ENCODE data around the gene ART3. TPM values are rescaled to one million over a fixed set of nuclear protein-coding genes. Genes with fewer than 3 reads are reported as not detected.

ART3 gene
- polyA plus RNA-seq, 1 of the 3 experiments (the other 2 are of a cell fraction), result not detected

DNA sequence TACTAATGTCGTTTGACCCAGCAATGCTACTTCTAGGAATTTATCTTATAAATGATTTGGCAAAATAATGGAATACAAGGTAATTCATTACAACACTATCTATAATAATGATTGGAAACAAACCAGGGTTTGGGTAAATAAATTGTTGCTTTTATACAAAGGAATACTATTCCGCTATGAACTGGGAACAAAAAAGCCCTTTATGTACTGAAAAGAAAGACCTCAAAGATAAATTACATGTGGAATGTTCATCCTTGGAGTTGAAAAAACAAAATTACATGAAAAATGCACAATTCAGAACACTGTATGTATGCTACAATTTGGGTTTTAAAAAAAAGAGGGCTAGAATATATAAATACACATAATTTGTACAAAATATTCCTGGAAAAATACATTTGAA, 78.8 kb downstream of the ART3 start:
- ChIA-PET CTCF (interaction anchor here (1.7 kb wide), 1 partner anchor 27 kb away, joined by 8 read pairs; no protein-coding TSS in a partner anchor), POLR2A (no interaction called here)
- DNase-seq, result no peak
- H3K36me3 ChIP-seq (replicated peaks in 1 of 2; ENCODE audit: control insufficient read depth in 1 of 2, insufficient read depth in 2 of 2, low read length in 1 of 2), result peaks cover 3 to 11% of the 10 kb centered on the region in 2 experiments
- no peaks in the 10 kb centered on the region for H3K27me3 ChIP-seq (ENCODE audit: insufficient read depth)
- H3K4me3 ChIP-seq (ENCODE audit: low read depth in 2 of 2, low read length in 1 of 2), result no peak overlapping the region
- no peak overlapping the region for H3K4me2 ChIP-seq
- H3K9ac ChIP-seq, result no peak overlapping the region
- no peaks in the 10 kb centered on the region for H4K20me1 ChIP-seq (ENCODE audit: insufficient read depth)
- WGBS (ENCODE audit: low lambda C conversion rate), result 90% methylated on average over 2 of the region's 2 CpGs
- TF ChIP-seq, protein P1, sequence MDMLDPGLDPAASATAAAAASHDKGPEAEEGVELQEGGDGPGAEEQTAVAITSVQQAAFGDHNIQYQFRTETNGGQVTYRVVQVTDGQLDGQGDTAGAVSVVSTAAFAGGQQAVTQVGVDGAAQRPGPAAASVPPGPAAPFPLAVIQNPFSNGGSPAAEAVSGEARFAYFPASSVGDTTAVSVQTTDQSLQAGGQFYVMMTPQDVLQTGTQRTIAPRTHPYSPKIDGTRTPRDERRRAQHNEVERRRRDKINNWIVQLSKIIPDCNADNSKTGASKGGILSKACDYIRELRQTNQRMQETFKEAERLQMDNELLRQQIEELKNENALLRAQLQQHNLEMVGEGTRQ (IDR thresholded peaks at IDR 0.05; ENCODE audit: borderline replicate concordance, low read depth, low read length), result no peak
- TF ChIP-seq IRF3 (IDR thresholded peaks at IDR 0.05; ENCODE audit: low read depth, low read length) (no peak), YY1 (IDR thresholded peaks at IDR 0.05; ENCODE audit: low read depth) (no peak), SMC3 (IDR thresholded peaks at IDR 0.05; ENCODE audit: low read depth, low read length) (no peak), FOXJ3 (CRISPR knock-in tag; IDR thresholded peaks at IDR 0.05) (no peak), POLR2AphosphoS5 (IDR thresholded peaks at IDR 0.05; ENCODE audit: low read depth, low read length) (no peak), NRF1 (IDR thresholded peaks at IDR 0.05; ENCODE audit: low read depth, low read length) (no peak), RCOR1 (IDR thresholded peaks at IDR 0.05; ENCODE audit: low read length) (no peak), GATA2 (CRISPR knock-in tag; IDR thresholded peaks at IDR 0.05) (no peak)
- TF ChIP-seq, protein P2, sequence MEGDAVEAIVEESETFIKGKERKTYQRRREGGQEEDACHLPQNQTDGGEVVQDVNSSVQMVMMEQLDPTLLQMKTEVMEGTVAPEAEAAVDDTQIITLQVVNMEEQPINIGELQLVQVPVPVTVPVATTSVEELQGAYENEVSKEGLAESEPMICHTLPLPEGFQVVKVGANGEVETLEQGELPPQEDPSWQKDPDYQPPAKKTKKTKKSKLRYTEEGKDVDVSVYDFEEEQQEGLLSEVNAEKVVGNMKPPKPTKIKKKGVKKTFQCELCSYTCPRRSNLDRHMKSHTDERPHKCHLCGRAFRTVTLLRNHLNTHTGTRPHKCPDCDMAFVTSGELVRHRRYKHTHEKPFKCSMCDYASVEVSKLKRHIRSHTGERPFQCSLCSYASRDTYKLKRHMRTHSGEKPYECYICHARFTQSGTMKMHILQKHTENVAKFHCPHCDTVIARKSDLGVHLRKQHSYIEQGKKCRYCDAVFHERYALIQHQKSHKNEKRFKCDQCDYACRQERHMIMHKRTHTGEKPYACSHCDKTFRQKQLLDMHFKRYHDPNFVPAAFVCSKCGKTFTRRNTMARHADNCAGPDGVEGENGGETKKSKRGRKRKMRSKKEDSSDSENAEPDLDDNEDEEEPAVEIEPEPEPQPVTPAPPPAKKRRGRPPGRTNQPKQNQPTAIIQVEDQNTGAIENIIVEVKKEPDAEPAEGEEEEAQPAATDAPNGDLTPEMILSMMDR (IDR thresholded peaks at IDR 0.05), result no peak
- H3K27ac ChIP-seq (ENCODE audit: low read depth in 2 of 2, low read length in 1 of 2), result no peak overlapping the region
- no peaks in the 10 kb centered on the region for H3K9me3 ChIP-seq
- H3K4me1 ChIP-seq (ENCODE audit: control insufficient read depth in 1 of 2, insufficient read depth in 2 of 2, low read depth in 1 of 2, low read length in 1 of 2), result peaks cover 0 to 9% of the 10 kb centered on the region in 2 experiments; a peak in 2 of 4 replicates
- H2AFZ ChIP-seq (ENCODE audit: low read depth), result no peak overlapping the region
- no peaks in the 10 kb centered on the region for H3K9me2 ChIP-seq
- H3F3A ChIP-seq (replicated peaks; ENCODE audit: insufficient read depth), result peaks cover 4% of the 10 kb centered on the region
- peaks cover 15% of the 10 kb centered on the region for H3K79me2 ChIP-seq (ENCODE audit: insufficient read depth)

DNA sequence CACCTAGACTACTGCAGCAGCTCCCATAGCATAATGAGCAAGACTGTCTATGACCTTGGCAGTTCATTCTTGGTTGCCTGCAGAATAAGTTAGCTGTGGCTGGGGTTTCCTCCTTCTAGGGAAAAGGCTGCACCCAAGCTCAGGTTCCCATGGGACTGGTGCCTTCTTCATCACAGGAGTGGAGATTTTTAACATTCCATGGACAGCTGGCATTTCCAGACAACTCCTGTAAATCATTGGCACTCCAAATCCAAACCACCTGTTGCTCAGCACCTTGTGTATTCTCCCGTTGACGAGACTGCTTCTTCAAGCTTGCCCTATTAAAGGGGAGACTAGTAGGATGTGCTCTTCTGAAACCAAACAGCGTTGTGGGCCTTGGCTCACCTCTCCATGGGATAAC, 81.5 kb downstream of the ART3 start:
- H2AFZ ChIP-seq (ENCODE audit: low read depth), result no peak overlapping the region
- H3K4me2 ChIP-seq, result no peak overlapping the region
- no peak overlapping the region for H3K9ac ChIP-seq
- no peaks in the 10 kb centered on the region for H4K20me1 ChIP-seq (ENCODE audit: insufficient read depth)
- POLR2A ChIA-PET, result no interaction called here
- H3K36me3 ChIP-seq (replicated peaks in 1 of 2; ENCODE audit: control insufficient read depth in 1 of 2, insufficient read depth in 2 of 2, low read length in 1 of 2), result peaks cover 18 to 26% of the 10 kb centered on the region in 2 experiments
- no peaks in the 10 kb centered on the region for H3K27me3 ChIP-seq (ENCODE audit: insufficient read depth)
- no peaks in the 10 kb centered on the region for H3K79me2 ChIP-seq (ENCODE audit: insufficient read depth)
- H3K4me1 ChIP-seq (ENCODE audit: control insufficient read depth in 1 of 2, insufficient read depth in 2 of 2, low read depth in 1 of 2, low read length in 1 of 2), result no peaks in the 10 kb centered on the region
- H3F3A ChIP-seq (replicated peaks; ENCODE audit: insufficient read depth), result peaks cover 4% of the 10 kb centered on the region
- TF ChIP-seq ELF1 (IDR thresholded peaks at IDR 0.05) (no peak), RFX5 (IDR thresholded peaks at IDR 0.05; ENCODE audit: low read length) (no peak), EP300 (IDR thresholded peaks at IDR 0.05; ENCODE audit: borderline replicate concordance in 1 of 2, low read depth in 1 of 2, low read length in 1 of 2) (no peak), SIN3A (IDR thresholded peaks at IDR 0.05; ENCODE audit: borderline replicate concordance, low read depth, low read length) (no peak), CHD2 (IDR thresholded peaks at IDR 0.05; ENCODE audit: low read length, partially characterized antibody) (no peak), RXRA (IDR thresholded peaks at IDR 0.05; ENCODE audit: borderline replicate concordance, low read depth) (no peak), GABPA (IDR thresholded peaks at IDR 0.05; ENCODE audit: low read depth) (no peak)
- TF ChIP-seq, protein P2 (IDR thresholded peaks at IDR 0.05), result no peak
- no peak overlapping the region for H3K4me3 ChIP-seq (ENCODE audit: low read depth in 2 of 2, low read length in 1 of 2)
- H3K27ac ChIP-seq (ENCODE audit: low read depth in 2 of 2, low read length in 1 of 2), result no peak overlapping the region
- DNase-seq, result no peak
- 92% methylated on average over 3 of the region's 3 CpGs for WGBS (ENCODE audit: low lambda C conversion rate)
- CTCF ChIA-PET, result interaction anchor here (1.0 to 1.6 kb wide), 3 partner anchors 24 to 349 kb away, joined by 3 to 11 read pairs (median 5); no protein-coding TSS in a partner anchor
- H3K9me2 ChIP-seq, result no peaks in the 10 kb centered on the region
- H3K9me3 ChIP-seq, result no peaks in the 10 kb centered on the region

Measured in SK-N-SH (cell line).